IMR-90 (cell line): ENCODE data around the gene ITGAL. TPM values are rescaled to one million over a fixed set of nuclear protein-coding genes. Genes with fewer than 3 reads are reported as not detected.
A peak's percentile ranks its signal among the peaks of the same experiment; 100 is the strongest.

Experiments used
- ATAC-seq: fragments of 200-7000 bp; cut with Tn5 transposase; 2 replicates; pipeline ENCODE4 v1.9.1; 2020; ENCODE audit warnings: low read depth, mild to moderate bottlenecking, moderate library complexity
- BruUV-seq: library from RNA; stranded (reverse); fragments of 400-500 nt; replicated peaks from 2 replicates; lab custom pipeline; 2021; lab: Mats Ljungman, UMichigan
- CTCF ChIA-PET: fragments of 300-600 bp; formaldehyde crosslinking; extraction: SDS; loops from one replicate; lab custom pipeline; 2021; ENCODE audit warnings: antibody characterized with exemption; lab: Yijun Ruan, JAX
- POLR2A ChIA-PET: fragments of 300-600 bp; sonication (Branson Sonifier 250); formaldehyde crosslinking; loops from one replicate; lab custom pipeline; 2022; ENCODE audit warnings: antibody characterized with exemption; ENCODE audit not compliant: unreplicated experiment; lab: Charles Lee
- DNase-seq: peaks from one replicate; pipeline ENCODE4 v3.0.0; 2013
- H2AFZ ChIP-seq: replicated peaks from 2 replicates; pipeline ENCODE3; 2013; ENCODE audit warnings: low read length, mild to moderate bottlenecking; ENCODE audit not compliant: poor library complexity
- H2AK5ac ChIP-seq: 2 replicates; pipeline ENCODE4 v1.6.1; 2013; ENCODE audit warnings: low read depth, low read length, inconsistent platforms
- H2AK9ac ChIP-seq: replicated peaks from 2 replicates; pipeline ENCODE3; 2013; ENCODE audit warnings: mild to moderate bottlenecking, low read depth, low read length, moderate library complexity; ENCODE audit not compliant: poor library complexity
- H2BK120ac ChIP-seq: 2 replicates; pipeline ENCODE4 v1.6.1; 2013; ENCODE audit warnings: low read depth, low read length, inconsistent platforms
- H2BK15ac ChIP-seq: 3 replicates; pipeline ENCODE4 v1.6.1; 2013; ENCODE audit warnings: low read depth, low read length, inconsistent platforms
- H2BK20ac ChIP-seq: 2 replicates; pipeline ENCODE4 v1.6.1; 2013; ENCODE audit warnings: low read depth, mild to moderate bottlenecking, inconsistent platforms, low read length, moderate library complexity
- H2BK5ac ChIP-seq: 2 replicates; pipeline ENCODE4 v1.6.1; 2013; ENCODE audit warnings: mild to moderate bottlenecking, low read depth, low read length, inconsistent platforms; ENCODE audit not compliant: poor library complexity, severe bottlenecking
- H3K14ac ChIP-seq: replicated peaks from 2 replicates; pipeline ENCODE4 v1.6.1; 2013; ENCODE audit warnings: low read depth, low read length, inconsistent platforms
- H3K18ac ChIP-seq: 2 replicates; pipeline ENCODE4 v1.6.1; 2013; ENCODE audit warnings: low read depth, low read length, control low read depth
- H3K23ac ChIP-seq: 2 replicates; pipeline ENCODE4 v1.6.1; 2013; ENCODE audit warnings: low read depth, low read length, inconsistent platforms
- H3K27ac ChIP-seq: 2 replicates; pipeline ENCODE4 v1.5.1; 2013; ENCODE audit warnings: mild to moderate bottlenecking, control low read depth, low read length; ENCODE audit not compliant: insufficient read depth
- H3K27me3 ChIP-seq: 2 replicates; pipeline ENCODE4 v1.6.1; 2013; ENCODE audit warnings: low read length; ENCODE audit not compliant: control insufficient read depth, insufficient read depth
- H3K36me3 ChIP-seq: 2 replicates; pipeline ENCODE4 v1.6.1; 2013; ENCODE audit warnings: low read length, mixed read lengths; ENCODE audit not compliant: control insufficient read depth, insufficient read depth
- H3K4ac ChIP-seq: 2 replicates; pipeline ENCODE4 v1.6.1; 2013; ENCODE audit warnings: low read depth, low read length, inconsistent platforms
- H3K4me1 ChIP-seq: 2 replicates; pipeline ENCODE4 v1.6.1; 2013; ENCODE audit warnings: low read length, mixed read lengths; ENCODE audit not compliant: control insufficient read depth, insufficient read depth
- H3K4me2 ChIP-seq: 2 replicates; pipeline ENCODE4 v1.6.1; 2013; ENCODE audit warnings: low read depth, mild to moderate bottlenecking, control low read depth, low read length, moderate library complexity
- H3K4me3 ChIP-seq: 2 replicates; pipeline ENCODE4 v1.5.1; 2013; ENCODE audit warnings: low read depth, mild to moderate bottlenecking, control low read depth, low read length, moderate library complexity; ENCODE audit not compliant: insufficient read depth
- H3K56ac ChIP-seq: 2 replicates; pipeline ENCODE4 v1.6.1; 2013; ENCODE audit warnings: low read length, inconsistent platforms; ENCODE audit not compliant: insufficient read depth; ENCODE audit errors: extremely low read depth
- H3K79me1 ChIP-seq, 2 experiments: 2 replicates each; pipeline ENCODE4 v1.6.1; 2013; ENCODE audit warnings: low read length in 2 of 2, inconsistent platforms in 1 of 2, low read depth in 1 of 2
- H3K9ac ChIP-seq: 2 replicates; pipeline ENCODE4 v1.6.1; 2013; ENCODE audit warnings: low read depth, low read length, control low read depth
- H3K9me1 ChIP-seq: 2 replicates; pipeline ENCODE4 v1.6.1; 2013; ENCODE audit warnings: low read length, inconsistent platforms; ENCODE audit not compliant: insufficient read depth
- H3K9me3 ChIP-seq: 2 replicates; pipeline ENCODE4 v1.6.1; 2013; ENCODE audit warnings: low read length; ENCODE audit not compliant: control insufficient read depth, insufficient read depth
- H4K20me1 ChIP-seq: 2 replicates; pipeline ENCODE4 v1.6.1; 2013; ENCODE audit warnings: low read length, inconsistent platforms; ENCODE audit not compliant: insufficient read depth
- H4K5ac ChIP-seq: 2 replicates; pipeline ENCODE4 v1.6.1; 2013; ENCODE audit warnings: mild to moderate bottlenecking, low read depth, low read length, control low read depth
- H4K8ac ChIP-seq, 2 experiments: 2 replicates each; pipeline ENCODE4 v1.6.1; 2013; ENCODE audit warnings: low read depth in 2 of 2, low read length in 2 of 2, control low read depth in 1 of 2, inconsistent platforms in 1 of 2
- H4K91ac ChIP-seq: 2 replicates; pipeline ENCODE4 v1.6.1; 2013; ENCODE audit warnings: low read depth, low read length, inconsistent platforms; ENCODE audit not compliant: insufficient read depth
- CEBPB ChIP-seq: IDR thresholded peaks from 2 replicates; pipeline ENCODE4 v1.6.1; 2012; ENCODE audit warnings: low read depth, low read length, improper control_type of control experiment
- MAZ ChIP-seq: IDR thresholded peaks from 2 replicates; pipeline ENCODE4 v1.6.1; 2012; ENCODE audit warnings: low read depth, mild to moderate bottlenecking, low read length, improper control_type of control experiment, moderate library complexity, borderline replicate concordance
- WGBS, 2 experiments: methylation state at CpG; one replicate each; pipeline versions ENCODE4 v1.1.5 to v1.1.7; 2013; ENCODE audit warnings: missing lambda C conversion rate in 2 of 2; ENCODE audit not compliant: insufficient read length in 1 of 2; ENCODE audit errors: extremely low coverage in 2 of 2; 5-methylcytosine and 5-hydroxymethylcytosine counted together
- dilution Hi-C: fragments of 300-500 bp; cut with HindIII; formaldehyde crosslinking; loops from one replicate; pipeline ENCODE4 v1.14.3; 2018; ENCODE audit warnings: low sequenced_read_pairs; ENCODE audit not compliant: unreplicated experiment
- in situ Hi-C: fragments of 300-500 bp; cut with MboI; formaldehyde crosslinking; loops from 3 replicates; pipeline ENCODE4 v1.14.3; 2019; ENCODE audit warnings: low sequenced_read_pairs, inconsistent platforms, mixed read lengths
- intact Hi-C: fragments of 100-400 bp; cut with micrococcal nuclease; formaldehyde crosslinking; loops from 2 replicates; pipeline ENCODE4 v1.10.0; 2022
- polyA plus RNA-seq, 3 experiments: library from polyadenylated mRNA; depleted of rRNA; stranded (reverse); fragments of >200 nt; gene quantifications; 2 replicates each; pipeline ENCODE4 v1.2.3, GENCODE V29; 2012; ENCODE audit warnings: low replicate concordance in 1 of 3
- total RNA-seq: library from RNA; depleted of rRNA; stranded (reverse); fragments of >200 nt; gene quantifications from 2 replicates; pipeline ENCODE4 v1.2.3, GENCODE V29; 2012
- TF ChIP-seq, protein P1 (sequence below): fragments of 150-350 bp; IDR thresholded peaks from 2 replicates; pipeline ENCODE4 v1.6.1; 2017; ENCODE audit warnings: mild to moderate bottlenecking, antibody characterized with exemption, low read length, low read depth

ITGAL gene
- total and polyA plus RNA-seq, 2 of the 4 experiments (the other 2 are of a cell fraction), result not detected

- intact Hi-C loops, result no loop called here
- H4K20me1 ChIP-seq, result no peaks in the 10 kb centered on the region; the same call in 1 of the 2 replicates
These were observed 80.4 kb downstream of the ITGAL start for GRCh38 chr16:30552956-30553355.

More at GRCh38 chr16:30552956-30553355, 80.4 kb downstream of the ITGAL start:
- Histone ChIP-seq H3K27me3 (no peaks in the 10 kb centered on the region), H2BK15ac (no peak overlapping the region), H3K56ac (no peak overlapping the region), H4K8ac (no peak overlapping the region), H3K9ac (no peak overlapping the region), H3K23ac (no peak overlapping the region), H2BK5ac (no peak overlapping the region), H2BK20ac (no peak overlapping the region), H3K4me3 (no peak overlapping the region), H2AFZ (no peak overlapping the region), H3K79me1 (peaks cover 16 to 40% of the 10 kb centered on the region in 2 experiments; a peak in 2 of 4 replicates), H3K9me3 (no peaks in the 10 kb centered on the region), H3K4me1 (peaks cover 6% of the 10 kb centered on the region), H4K91ac (no peak overlapping the region), H3K14ac (no peak overlapping the region), H2AK9ac (peak overlapping the region; percentile 82), H3K4ac (no peak overlapping the region), H2AK5ac (0 out of 2 replicates have a peak overlapping the region, but pooled peaks have one; percentile 1), H3K18ac (no peak overlapping the region), H4K5ac (no peak overlapping the region), H3K36me3 (peaks cover 23% of the 10 kb centered on the region), H2BK120ac (no peak overlapping the region), H3K27ac (no peak overlapping the region), H3K4me2 (no peak overlapping the region), H3K9me1 (peaks cover 6% of the 10 kb centered on the region; the same call in 1 of the 2 replicates)
- in situ Hi-C loops, result no loop called here
- no peak for TF ChIP-seq MAZ
- TF ChIP-seq CEBPB, result no peak
- TF ChIP-seq, protein P1, sequence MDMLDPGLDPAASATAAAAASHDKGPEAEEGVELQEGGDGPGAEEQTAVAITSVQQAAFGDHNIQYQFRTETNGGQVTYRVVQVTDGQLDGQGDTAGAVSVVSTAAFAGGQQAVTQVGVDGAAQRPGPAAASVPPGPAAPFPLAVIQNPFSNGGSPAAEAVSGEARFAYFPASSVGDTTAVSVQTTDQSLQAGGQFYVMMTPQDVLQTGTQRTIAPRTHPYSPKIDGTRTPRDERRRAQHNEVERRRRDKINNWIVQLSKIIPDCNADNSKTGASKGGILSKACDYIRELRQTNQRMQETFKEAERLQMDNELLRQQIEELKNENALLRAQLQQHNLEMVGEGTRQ, result no peak
- ChIA-PET CTCF (no interaction called here), POLR2A (no interaction called here)
- dilution Hi-C loops, result no loop called here
- ATAC-seq (no peak), DNase-seq (no peak)
- WGBS, 2 experiments, result 50% methylated on average over 1 of the region's 4 CpGs; no CpG with 5 or more reads in 1 of the 2 experiments
- BruUV-seq, result no TSS peak
